ENCODE data around the gene ADGRG6.

DNA sequence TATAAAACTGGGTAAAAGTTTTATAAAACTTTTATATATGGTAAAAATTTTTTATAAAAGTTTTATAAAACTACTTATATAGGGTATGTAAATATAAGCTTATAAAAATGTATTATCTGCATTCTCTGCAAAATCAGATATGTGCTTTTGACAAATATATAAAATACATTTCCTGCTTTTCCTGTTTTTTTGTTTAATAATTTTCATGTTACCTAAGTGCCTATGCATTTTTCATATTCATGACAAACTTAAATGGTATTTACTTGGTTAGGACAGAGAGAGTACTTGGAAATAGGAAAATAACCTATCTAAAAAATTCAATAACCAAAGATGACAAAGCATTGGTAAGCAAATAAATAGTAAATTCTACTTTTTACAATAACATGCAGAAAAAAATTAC is 41.2 kb downstream of the ADGRG6 start:
- TF ChIP-seq POLR2A (IDR thresholded peaks at IDR 0.05) (no peak), EP300 (IDR thresholded peaks at IDR 0.05; ENCODE audit: low read depth) (no peak)
- TF ChIP-seq, protein P1, sequence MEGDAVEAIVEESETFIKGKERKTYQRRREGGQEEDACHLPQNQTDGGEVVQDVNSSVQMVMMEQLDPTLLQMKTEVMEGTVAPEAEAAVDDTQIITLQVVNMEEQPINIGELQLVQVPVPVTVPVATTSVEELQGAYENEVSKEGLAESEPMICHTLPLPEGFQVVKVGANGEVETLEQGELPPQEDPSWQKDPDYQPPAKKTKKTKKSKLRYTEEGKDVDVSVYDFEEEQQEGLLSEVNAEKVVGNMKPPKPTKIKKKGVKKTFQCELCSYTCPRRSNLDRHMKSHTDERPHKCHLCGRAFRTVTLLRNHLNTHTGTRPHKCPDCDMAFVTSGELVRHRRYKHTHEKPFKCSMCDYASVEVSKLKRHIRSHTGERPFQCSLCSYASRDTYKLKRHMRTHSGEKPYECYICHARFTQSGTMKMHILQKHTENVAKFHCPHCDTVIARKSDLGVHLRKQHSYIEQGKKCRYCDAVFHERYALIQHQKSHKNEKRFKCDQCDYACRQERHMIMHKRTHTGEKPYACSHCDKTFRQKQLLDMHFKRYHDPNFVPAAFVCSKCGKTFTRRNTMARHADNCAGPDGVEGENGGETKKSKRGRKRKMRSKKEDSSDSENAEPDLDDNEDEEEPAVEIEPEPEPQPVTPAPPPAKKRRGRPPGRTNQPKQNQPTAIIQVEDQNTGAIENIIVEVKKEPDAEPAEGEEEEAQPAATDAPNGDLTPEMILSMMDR (IDR thresholded peaks at IDR 0.05), result no peak
